Parathyroid adenoma (tissue), 2 donors: ENCODE measurements around the gene UBTFL1.
"Not testable (repeated sequence)": the region's sequence is repeated elsewhere in the genome, so short reads cannot be mapped to it uniquely, and the experiment has no call there.

Source experiments
- H2AFZ ChIP-seq: fragments of 300-600 bp; sonication (generic); one replicate; pipeline ENCODE4 v1.7.0; 2017; ENCODE audit warnings: antibody characterized with exemption, mild to moderate bottlenecking
- H3K27ac ChIP-seq: fragments of 300-600 bp; sonication (generic); one replicate; pipeline ENCODE4 v1.7.0; 2017
- H3K27me3 ChIP-seq: fragments of 300-600 bp; sonication (generic); one replicate; pipeline ENCODE4 v1.7.0; 2017; ENCODE audit warnings: low read length; ENCODE audit not compliant: control insufficient read depth, insufficient read depth
- H3K36me3 ChIP-seq: fragments of 300-600 bp; sonication (generic); one replicate; pipeline ENCODE4 v1.7.0; 2017; ENCODE audit warnings: low read length; ENCODE audit not compliant: control insufficient read depth, insufficient read depth
- H3K4me1 ChIP-seq: fragments of 300-600 bp; sonication (generic); one replicate; pipeline ENCODE4 v1.7.0; 2017; ENCODE audit warnings: control low read depth
- H3K4me2 ChIP-seq: fragments of 300-600 bp; sonication (generic); one replicate; pipeline ENCODE4 v1.7.0; 2017; ENCODE audit warnings: low read length
- H3K4me3 ChIP-seq: fragments of 300-600 bp; sonication (generic); one replicate; pipeline ENCODE4 v1.7.0; 2017; ENCODE audit warnings: low read depth, low read length
- H3K79me2 ChIP-seq: fragments of 300-600 bp; sonication (generic); one replicate; pipeline ENCODE4 v1.7.0; 2017; ENCODE audit warnings: control low read depth
- H3K9ac ChIP-seq: fragments of 300-600 bp; sonication (generic); one replicate; pipeline ENCODE4 v1.7.0; 2017; ENCODE audit warnings: mild to moderate bottlenecking
- H3K9me3 ChIP-seq: fragments of 300-600 bp; sonication (generic); one replicate; pipeline ENCODE4 v1.7.0; 2017; ENCODE audit warnings: low read length; ENCODE audit not compliant: control insufficient read depth
- TF ChIP-seq, protein P1 (sequence below): fragments of 300-600 bp; sonication (generic); IDR thresholded peaks from one replicate; pipeline ENCODE4 v1.7.0; 2017; ENCODE audit warnings: antibody characterized with exemption, mild to moderate bottlenecking
- donor health status: primary hyperparathyroidism.

Gene UBTFL1, protein sequence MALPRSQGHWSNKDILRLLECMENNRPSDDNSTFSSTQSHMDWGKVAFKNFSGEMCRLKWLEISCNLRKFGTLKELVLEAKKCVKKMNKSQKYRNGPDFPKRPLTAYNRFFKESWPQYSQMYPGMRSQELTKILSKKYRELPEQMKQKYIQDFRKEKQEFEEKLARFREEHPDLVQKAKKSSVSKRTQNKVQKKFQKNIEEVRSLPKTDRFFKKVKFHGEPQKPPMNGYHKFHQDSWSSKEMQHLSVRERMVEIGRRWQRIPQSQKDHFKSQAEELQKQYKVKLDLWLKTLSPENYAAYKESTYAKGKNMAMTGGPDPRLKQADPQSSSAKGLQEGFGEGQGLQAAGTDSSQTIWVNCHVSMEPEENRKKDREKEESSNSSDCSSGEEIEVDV

DNA sequence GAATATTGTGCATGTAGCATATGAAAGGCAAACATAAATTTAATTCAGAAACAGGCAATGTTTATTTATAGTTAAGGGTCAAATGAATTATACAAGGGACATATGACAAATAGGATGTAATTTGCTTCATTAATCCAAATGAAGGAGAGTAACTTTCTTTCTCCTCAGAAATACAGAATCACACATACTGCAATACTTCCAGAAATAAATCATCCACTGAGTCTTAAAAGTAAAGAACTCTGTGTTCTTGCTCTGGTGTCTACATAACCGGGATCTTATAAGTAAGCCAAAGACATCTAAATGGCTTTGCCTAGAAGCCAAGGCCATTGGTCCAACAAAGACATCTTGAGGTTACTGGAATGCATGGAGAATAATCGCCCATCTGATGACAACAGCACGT, at the start of gene UBTFL1:
Gene UBTFL1, plus strand, starts transcription at position 301 of the 400 bp plus-strand sequence. Its CDS starts 0 bp downstream, at position 301.
- H3K4me2 ChIP-seq, H3K4me1 ChIP-seq, H3K9me3 ChIP-seq, H3K36me3 ChIP-seq, H2AFZ ChIP-seq, H3K27me3 ChIP-seq, H3K79me2 ChIP-seq, H3K4me3 ChIP-seq, H3K9ac ChIP-seq, H3K27ac ChIP-seq: not testable (repeated sequence)

DNA sequence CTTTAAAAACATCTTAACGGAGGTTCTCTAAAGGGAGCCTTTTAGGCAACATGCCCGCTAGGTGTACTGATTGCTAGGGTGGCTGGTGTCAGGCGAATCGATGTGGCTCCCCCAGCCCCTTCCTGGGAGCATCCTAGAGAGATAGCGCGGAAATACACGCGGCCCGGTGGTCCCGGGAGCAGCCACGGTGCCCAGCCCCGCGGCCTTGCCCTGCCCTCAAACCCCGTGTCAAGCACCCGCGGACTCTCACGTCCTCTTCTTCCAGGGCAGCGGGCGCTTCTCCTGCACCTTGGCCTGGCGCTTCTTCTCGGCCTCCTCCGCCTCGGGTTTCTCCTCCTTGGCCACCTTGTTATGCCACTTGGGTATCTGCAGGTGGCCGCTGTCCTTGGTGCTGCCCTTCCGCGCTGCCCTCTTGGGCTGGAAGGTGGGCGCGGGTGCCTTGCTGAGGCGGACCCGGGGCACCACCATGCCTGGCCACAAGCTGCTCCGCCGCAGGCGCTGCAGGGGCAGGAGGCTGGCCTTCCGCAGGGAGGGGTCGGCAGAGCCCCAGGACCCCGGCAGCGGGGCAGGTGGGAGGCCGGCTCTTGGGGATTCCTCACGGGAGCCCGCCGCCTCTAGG, 34.0 kb upstream of the UBTFL1 start:
- not testable (repeated sequence) for H3K4me1 ChIP-seq, H3K27ac ChIP-seq, H3K4me2 ChIP-seq, H3K79me2 ChIP-seq, H3K9me3 ChIP-seq, H3K4me3 ChIP-seq, H3K9ac ChIP-seq, H3K27me3 ChIP-seq, H3K36me3 ChIP-seq, H2AFZ ChIP-seq

DNA sequence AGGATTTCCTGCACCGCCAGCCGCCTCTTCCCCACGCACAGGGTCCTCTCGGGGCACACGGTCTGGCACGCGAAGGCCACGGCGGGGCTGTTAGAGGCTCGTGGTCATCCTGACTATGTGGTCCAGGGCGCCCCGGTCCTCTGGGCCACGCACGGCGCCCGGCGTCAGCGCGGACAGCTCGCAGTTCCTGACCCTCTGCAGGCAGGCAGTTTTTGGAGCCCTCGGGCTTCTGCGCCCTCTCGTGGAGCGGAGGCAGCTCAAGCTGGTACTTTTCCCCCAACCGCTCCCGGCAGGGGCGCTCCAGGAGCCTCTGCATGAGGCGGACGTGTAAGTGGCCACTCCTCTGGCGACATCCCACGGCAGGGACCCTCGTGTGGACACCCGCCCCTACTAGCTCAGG, 33.4 kb upstream of the UBTFL1 start:
- not testable (repeated sequence) for H3K27ac ChIP-seq, H3K4me2 ChIP-seq, H3K4me1 ChIP-seq, H3K27me3 ChIP-seq, H2AFZ ChIP-seq, H3K4me3 ChIP-seq, H3K9ac ChIP-seq, H3K36me3 ChIP-seq, H3K9me3 ChIP-seq, H3K79me2 ChIP-seq
- TF ChIP-seq, protein P1, sequence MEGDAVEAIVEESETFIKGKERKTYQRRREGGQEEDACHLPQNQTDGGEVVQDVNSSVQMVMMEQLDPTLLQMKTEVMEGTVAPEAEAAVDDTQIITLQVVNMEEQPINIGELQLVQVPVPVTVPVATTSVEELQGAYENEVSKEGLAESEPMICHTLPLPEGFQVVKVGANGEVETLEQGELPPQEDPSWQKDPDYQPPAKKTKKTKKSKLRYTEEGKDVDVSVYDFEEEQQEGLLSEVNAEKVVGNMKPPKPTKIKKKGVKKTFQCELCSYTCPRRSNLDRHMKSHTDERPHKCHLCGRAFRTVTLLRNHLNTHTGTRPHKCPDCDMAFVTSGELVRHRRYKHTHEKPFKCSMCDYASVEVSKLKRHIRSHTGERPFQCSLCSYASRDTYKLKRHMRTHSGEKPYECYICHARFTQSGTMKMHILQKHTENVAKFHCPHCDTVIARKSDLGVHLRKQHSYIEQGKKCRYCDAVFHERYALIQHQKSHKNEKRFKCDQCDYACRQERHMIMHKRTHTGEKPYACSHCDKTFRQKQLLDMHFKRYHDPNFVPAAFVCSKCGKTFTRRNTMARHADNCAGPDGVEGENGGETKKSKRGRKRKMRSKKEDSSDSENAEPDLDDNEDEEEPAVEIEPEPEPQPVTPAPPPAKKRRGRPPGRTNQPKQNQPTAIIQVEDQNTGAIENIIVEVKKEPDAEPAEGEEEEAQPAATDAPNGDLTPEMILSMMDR, result peak; percentile 10

DNA sequence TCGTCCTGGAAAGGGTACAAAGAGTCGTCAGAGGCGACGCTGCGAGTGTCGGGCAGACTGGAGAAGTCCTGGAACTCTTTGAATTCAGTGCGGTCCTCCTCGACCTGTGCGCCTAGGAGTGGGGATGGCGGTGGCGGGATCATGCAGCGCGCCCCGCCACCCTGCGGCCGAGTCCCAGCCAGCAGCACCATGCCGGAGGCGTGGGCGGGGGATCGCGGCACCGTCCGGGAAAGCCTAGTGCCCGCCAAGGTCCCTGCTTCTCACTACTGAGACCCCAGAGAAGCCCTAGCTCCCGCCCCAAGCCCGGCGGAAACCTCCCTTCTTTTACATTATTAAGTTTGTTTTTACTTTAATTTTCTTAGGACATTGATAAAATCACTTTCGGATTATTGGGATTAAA, 32.2 kb upstream of the UBTFL1 start:
- not testable (repeated sequence) for H3K79me2 ChIP-seq, H3K36me3 ChIP-seq, H3K4me3 ChIP-seq, H3K4me1 ChIP-seq, H3K9me3 ChIP-seq, H3K9ac ChIP-seq, H3K4me2 ChIP-seq, H3K27ac ChIP-seq, H2AFZ ChIP-seq, H3K27me3 ChIP-seq

DNA sequence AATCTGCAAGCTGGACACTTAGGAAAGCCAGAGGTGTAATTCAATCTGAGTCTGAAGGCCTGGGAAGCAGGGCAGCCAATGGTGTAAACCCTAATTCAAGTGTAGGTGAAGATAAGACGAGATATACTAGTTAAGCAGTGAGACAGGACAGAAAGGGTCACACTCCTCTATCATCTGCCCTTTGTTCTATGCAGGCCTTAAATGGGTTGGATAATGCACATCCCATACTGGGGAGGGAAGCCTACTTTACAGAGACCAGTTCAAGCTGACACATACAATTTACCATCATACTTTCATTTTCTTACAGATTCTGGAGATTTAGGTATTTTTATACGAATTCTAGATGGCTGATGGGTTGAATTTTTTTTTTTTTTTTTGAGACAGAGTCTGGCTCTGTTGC, 3.0 kb downstream of the UBTFL1 start:
- not testable (repeated sequence) for H3K79me2 ChIP-seq, H3K36me3 ChIP-seq, H3K4me3 ChIP-seq, H3K9me3 ChIP-seq, H3K4me2 ChIP-seq, H3K27me3 ChIP-seq, H3K4me1 ChIP-seq, H3K27ac ChIP-seq, H3K9ac ChIP-seq, H2AFZ ChIP-seq

DNA sequence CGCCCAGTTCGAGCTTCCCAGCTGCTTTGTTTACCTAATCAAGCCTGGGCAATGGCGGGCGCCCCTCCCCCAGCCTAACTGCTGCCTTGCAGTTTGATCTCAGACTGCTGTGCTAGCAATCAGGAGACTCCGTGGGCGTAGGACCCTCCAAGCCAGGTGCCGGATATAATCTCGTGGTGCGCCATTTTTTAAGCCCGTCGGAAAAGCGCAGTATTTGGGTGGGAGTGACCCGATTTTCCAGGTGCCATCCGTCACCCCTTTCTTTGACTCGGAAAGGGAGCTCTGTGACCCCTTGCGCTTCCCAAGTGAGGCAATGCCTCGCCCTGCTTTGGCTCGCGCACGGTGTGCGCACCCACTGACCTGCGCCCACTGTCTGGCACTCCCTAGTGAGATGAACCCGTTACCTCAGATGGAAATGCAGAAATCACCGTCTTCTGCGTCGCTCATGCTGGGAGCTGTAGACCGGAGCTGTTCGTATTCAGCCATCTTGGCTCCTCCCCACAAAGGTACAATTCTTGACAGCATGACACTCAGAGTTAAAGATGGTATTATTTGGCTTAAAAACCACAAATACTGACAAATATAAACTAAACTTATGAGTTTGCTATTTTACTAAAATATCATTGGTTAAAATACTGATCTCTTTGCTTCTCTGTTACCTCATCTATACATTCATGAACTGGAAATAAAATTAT, 9.6 kb downstream of the UBTFL1 start:
- H3K4me3 ChIP-seq, H3K9ac ChIP-seq, H3K79me2 ChIP-seq: not testable (repeated sequence)

DNA sequence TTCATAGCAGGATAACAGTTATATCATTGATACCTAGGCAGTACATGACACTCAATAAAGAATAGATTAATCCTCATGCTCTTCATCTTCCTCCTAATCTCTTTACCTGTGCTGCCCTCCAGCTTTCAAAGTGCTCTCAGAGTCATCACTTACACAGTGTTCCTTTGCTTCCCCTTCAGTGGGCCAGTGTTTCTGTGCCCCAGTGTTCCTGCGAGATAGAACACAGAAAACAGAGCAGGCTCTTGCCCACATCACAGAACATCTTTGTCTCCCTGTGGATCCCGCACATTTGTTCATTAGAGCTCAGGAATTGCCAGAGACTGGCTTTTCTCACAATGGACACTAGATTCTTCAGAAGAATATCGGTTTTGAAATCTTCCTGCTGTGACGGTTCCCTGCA, 12.5 kb downstream of the UBTFL1 start:
- not testable (repeated sequence) for H3K4me1 ChIP-seq, H3K36me3 ChIP-seq, H3K9me3 ChIP-seq, H3K27me3 ChIP-seq, H3K9ac ChIP-seq, H3K4me2 ChIP-seq, H3K27ac ChIP-seq, H3K79me2 ChIP-seq, H3K4me3 ChIP-seq
- H2AFZ ChIP-seq, result peak overlapping the region; percentile 56

More for the DNA sequence above, 9.6 kb downstream of the UBTFL1 start:
- not testable (repeated sequence) for H2AFZ ChIP-seq, H3K27me3 ChIP-seq, H3K9me3 ChIP-seq, H3K4me2 ChIP-seq, H3K27ac ChIP-seq, H3K4me1 ChIP-seq, H3K36me3 ChIP-seq
